GM10266 (cell line): ENCODE measurements around the gene ACTR6.
"Not testable (repeated sequence)": the region's sequence is repeated elsewhere in the genome, so short reads cannot be mapped to it uniquely, and the experiment has no call there.

Experiments
- DNase-seq: peaks from one replicate; pipeline ENCODE4 v3.0.0; 2012; ENCODE audit errors: extremely low spot score
- TF ChIP-seq, protein P1 (sequence below): IDR thresholded peaks from 2 replicates; pipeline ENCODE4 v1.5.1; 2012; ENCODE audit warnings: mild to moderate bottlenecking, low read depth; ENCODE audit not compliant: control insufficient read depth, insufficient read depth; ENCODE audit errors: missing control alignments

ACTR6 gene

DNA sequence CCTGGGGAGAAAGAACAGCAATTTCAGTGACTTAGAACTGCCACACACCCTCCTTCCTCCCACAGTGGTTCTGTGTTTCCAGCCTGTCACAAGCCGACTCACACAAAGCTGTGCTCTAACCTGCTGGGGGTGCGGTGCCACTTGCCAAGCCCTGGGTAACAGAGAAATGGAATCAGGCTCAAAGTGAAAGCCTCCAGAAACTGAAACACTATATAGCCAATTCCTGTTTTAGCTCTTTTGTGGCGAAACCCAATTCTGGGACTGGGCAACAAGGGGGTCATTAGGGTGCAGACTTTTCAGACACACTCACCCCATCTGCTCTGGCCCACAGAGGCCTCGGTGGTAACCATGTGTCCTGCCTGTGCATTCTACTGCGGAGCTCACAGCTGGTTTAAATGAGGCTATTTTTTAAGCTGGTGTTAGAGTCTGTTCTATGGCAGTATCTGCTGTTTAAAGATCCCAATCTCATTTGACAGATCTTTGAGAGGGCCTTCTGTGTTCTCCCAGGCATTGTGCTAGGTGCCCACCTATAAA, 15.2 kb upstream of the ACTR6 start:
- no peak for DNase-seq
- TF ChIP-seq, protein P1, sequence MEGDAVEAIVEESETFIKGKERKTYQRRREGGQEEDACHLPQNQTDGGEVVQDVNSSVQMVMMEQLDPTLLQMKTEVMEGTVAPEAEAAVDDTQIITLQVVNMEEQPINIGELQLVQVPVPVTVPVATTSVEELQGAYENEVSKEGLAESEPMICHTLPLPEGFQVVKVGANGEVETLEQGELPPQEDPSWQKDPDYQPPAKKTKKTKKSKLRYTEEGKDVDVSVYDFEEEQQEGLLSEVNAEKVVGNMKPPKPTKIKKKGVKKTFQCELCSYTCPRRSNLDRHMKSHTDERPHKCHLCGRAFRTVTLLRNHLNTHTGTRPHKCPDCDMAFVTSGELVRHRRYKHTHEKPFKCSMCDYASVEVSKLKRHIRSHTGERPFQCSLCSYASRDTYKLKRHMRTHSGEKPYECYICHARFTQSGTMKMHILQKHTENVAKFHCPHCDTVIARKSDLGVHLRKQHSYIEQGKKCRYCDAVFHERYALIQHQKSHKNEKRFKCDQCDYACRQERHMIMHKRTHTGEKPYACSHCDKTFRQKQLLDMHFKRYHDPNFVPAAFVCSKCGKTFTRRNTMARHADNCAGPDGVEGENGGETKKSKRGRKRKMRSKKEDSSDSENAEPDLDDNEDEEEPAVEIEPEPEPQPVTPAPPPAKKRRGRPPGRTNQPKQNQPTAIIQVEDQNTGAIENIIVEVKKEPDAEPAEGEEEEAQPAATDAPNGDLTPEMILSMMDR, result no peak

DNA sequence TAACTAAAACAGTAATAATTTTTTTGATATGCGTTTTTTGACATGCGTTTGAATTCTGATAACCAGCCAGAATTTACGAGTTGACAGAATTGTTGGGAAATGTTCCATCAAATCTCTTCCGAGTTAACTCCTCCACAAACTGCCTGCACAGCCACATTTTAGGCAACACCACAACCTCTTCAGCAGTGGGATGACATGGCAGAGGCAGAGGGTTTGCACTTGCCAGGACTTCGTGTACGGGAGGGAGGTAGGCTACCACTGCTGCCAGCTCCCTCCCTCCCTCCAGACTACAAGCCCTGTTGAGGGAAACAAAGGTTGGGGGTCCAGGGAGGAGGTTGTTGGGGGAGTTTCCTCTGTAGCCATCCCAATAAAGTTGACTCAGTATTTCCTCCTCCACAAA, 14.5 kb upstream of the ACTR6 start:
- DNase-seq, result no peak
- TF ChIP-seq, protein P1, result no peak

DNA sequence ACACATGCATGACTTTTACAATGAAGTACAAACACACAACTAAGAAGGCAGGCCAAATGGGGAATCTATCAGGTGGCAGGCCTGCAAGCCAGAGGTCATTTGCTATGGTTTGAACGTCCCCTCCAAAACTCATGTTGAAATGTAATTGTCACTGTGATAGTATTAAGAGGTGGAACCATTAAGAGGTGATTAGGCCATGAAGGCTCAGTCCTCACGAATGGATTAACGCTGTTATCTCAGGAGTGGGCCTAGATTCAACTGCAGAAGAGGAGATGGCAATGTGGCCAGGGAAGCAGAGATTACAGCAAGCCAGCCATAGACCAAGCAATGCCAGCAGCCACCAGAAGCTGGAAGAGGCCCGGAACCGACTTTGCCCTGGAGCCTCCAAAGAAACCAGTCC, 13.5 kb upstream of the ACTR6 start:
- DNase-seq, result no peak

DNA sequence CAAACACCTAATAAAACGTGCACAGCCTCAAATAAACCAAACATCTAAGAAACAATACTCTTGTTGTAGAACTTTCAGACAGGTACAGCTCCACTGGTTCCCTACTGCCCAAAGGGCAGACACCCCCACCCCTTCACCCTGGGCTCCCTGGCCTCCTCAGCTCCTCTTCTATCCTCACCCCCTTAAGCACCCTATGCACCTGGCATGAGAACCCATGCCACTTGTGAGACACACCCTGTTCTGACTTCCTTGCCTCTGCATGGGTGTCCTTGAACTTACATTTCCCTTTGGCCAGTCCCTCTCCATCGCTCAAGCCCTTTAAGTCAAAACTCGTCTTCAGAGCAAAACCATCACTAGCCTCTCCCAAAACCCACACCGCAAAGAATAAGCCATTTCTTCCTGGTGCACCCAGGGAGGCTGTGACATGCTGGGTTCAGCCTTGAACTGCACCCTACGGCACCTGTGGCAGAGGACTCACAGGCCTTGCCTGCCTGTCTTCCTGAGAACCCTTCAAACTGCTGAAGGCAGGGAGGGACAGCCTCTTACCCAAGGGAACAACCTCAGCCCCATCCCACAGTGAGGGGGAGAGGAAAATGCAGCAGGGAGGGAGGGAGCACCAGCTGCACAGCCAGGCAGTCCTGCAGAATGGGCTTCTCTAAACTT, 12.6 kb upstream of the ACTR6 start:
- TF ChIP-seq, protein P1, result no peak
- DNase-seq, result no peak

More for the DNA sequence above, 13.5 kb upstream of the ACTR6 start:
- TF ChIP-seq, protein P1, result no peak

DNA sequence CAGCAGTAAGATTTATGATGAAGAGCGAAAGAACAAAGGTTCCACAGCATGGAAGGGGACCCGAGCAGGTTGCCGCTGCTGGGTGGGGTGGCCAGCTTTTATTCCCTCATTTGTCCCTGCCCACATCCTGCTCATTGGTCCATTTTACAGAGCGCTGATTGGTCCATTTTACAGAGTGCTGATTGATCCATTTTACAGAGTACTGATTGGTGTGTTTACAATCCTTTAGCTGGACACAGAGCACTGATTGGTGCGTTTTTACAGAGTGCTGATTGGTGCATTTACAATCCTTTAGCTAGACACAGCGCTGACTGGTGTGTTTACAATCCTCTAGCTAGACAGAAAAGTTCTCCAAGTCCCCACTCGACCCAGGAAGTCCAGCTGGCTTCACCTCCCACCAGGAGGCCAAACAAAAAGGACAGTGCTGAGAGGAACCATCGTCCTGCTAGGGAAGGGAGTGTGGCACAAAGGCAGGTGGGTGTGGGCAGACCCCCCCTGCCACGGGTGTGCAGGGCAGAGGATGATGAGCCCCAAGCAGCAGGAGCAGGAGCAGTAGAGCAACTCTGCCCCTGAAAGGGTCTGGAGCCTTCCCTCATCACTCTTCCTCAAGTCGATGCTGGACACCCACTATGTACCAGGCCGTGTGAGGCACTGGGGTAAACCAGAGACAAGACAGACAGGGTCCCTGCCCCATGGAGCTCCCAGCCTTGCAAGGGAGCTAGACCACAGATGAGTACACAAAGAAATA, 11.6 kb upstream of the ACTR6 start:
- DNase-seq, result not testable (repeated sequence)

DNA sequence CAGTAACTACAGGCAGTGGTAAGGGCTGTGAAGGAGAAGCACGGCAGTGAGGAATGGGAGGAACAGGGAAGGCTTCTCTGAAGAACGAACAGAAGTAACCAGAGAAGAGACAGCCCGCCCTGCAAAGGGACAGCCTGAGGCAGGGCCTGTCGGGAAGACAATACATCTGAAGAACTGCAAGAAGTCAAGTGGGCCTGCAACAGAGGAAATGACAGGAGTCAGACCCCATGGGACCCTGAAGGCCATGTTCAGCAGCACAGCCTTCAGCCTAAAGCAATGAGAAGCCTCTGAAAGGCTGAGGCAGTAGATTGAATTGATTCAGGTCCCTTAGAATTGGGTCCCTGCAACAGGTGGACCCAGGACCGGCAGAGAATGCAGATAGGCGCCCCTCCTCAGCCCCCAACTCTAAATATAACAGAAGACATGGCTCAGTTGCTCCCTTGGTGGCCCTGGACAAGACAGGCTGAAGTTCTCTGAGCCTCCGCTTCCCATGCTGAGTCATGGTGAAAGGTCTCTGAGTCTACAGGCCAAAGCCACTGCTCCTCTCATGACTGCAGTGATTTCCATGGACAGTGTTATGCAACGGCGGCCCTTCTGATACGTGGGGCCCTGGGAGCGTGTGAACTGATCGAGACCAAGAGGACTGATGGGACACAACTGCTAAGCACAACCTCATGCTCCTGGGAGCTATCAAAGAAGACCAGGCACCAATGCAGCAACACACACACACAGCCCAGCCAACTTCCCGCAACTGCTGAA, 10.8 kb upstream of the ACTR6 start:
- TF ChIP-seq, protein P1, result no peak
- DNase-seq, result no peak

DNA sequence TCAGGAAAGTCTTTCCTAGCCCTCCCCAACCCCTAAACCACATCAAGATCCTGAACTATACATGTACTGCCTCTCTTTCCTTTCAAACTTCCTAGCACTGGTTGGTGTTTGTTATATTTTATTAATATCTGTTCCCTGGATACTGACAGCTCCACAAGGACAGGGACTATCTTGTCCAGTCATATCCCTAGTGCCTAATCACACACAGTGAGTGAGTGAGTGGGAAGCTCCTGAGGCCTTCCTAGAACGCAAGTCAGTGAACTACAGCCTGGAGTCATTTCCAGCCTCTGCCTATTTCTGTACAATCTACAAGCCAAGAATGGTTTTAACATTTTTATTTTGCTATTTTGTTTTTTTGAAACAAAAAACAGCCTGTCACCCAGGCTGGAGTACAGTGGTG, 7.5 kb upstream of the ACTR6 start:
- TF ChIP-seq, protein P1, result no peak
- no peak for DNase-seq
